Kidney capillary endothelial cell (primary cell): ENCODE data around the gene BRSK2.

Source experiments
- DNase-seq: peaks from one replicate; pipeline ENCODE4 v3.0.0-alpha.2; 2018; ENCODE audit warnings: low spot score

The BRSK2 gene

GRCh38 chr11:1437500-1437899 lies 47.8 kb downstream of the BRSK2 start:
- no peak for DNase-seq

GRCh38 chr11:1438261-1438966 lies 48.7 kb downstream of the BRSK2 start:
- DNase-seq: no peak

- no peak for DNase-seq
Measured at GRCh38 chr11:1438967-1439330, 49.2 kb downstream of the BRSK2 start.

- DNase-seq: no peak
Measured at GRCh38 chr11:1439341-1439740, 49.6 kb downstream of the BRSK2 start.

GRCh38 chr11:1440066-1440465 lies 50.3 kb downstream of the BRSK2 start:
- DNase-seq: no peak

- no peak for DNase-seq
Measured at GRCh38 chr11:1440496-1440895, 50.8 kb downstream of the BRSK2 start.

- peak; percentile 21 for DNase-seq
Measured at GRCh38 chr11:1442163-1442562, 52.4 kb downstream of the BRSK2 start.

GRCh38 chr11:1442807-1443366 lies 53.2 kb downstream of the BRSK2 start:
- no peak for DNase-seq

- DNase-seq: no peak
Measured at GRCh38 chr11:1443737-1444136, 54.0 kb downstream of the BRSK2 start.

GRCh38 chr11:1444321-1444720 lies 54.6 kb downstream of the BRSK2 start:
- DNase-seq: no peak

GRCh38 chr11:1444823-1445422 lies 55.2 kb downstream of the BRSK2 start:
- no peak for DNase-seq

- DNase-seq: no peak
Measured at GRCh38 chr11:1445741-1446445, 56.2 kb downstream of the BRSK2 start.

GRCh38 chr11:1446623-1447022 lies 56.9 kb downstream of the BRSK2 start:
- DNase-seq: no peak

GRCh38 chr11:1447845-1448825 lies 58.4 kb downstream of the BRSK2 start:
- no peak for DNase-seq

- DNase-seq: no peak
Measured at GRCh38 chr11:1448882-1449281, 59.1 kb downstream of the BRSK2 start.

GRCh38 chr11:1449490-1450243 lies 59.9 kb downstream of the BRSK2 start:
- DNase-seq: no peak

GRCh38 chr11:1450344-1450875 lies 60.7 kb downstream of the BRSK2 start:
- DNase-seq: no peak

GRCh38 chr11:1450949-1451710 lies 61.4 kb downstream of the BRSK2 start:
- no peak for DNase-seq

- no peak for DNase-seq
Measured at GRCh38 chr11:1451781-1452470, 62.2 kb downstream of the BRSK2 start.
